K562 (cell line): ENCODE measurements around the gene F2RL2. TPM values are rescaled to one million over a fixed set of nuclear protein-coding genes. Genes with fewer than 3 reads are reported as not detected.

Experiments
- CREB3 ChIP-seq: fragments of 450-650 bp; conservative IDR thresholded peaks from 2 replicates; pipeline ENCODE4 v1.6.1; 2016; ENCODE audit warnings: missing genetic modification characterization, low read depth, mild to moderate bottlenecking, missing compliant biosample characterization, moderate library complexity
- E2F6 ChIP-seq, 2 experiments: IDR thresholded peaks; 2 replicates each; pipeline ENCODE4 v1.6.1; 2011; ENCODE audit warnings: borderline replicate concordance in 1 of 2, control low read depth in 1 of 2, low read depth in 1 of 2, low read length in 1 of 2, mild to moderate bottlenecking in 1 of 2, mixed read lengths in 1 of 2, moderate library complexity in 1 of 2; ENCODE audit not compliant: insufficient read depth in 1 of 2, insufficient read length in 1 of 2, poor library complexity in 1 of 2, severe bottlenecking in 1 of 2; ENCODE audit errors: extremely low read depth in 1 of 2
- ELF2 ChIP-seq: fragments of 250-450 bp; sonication (Bioruptor Pico); IDR thresholded peaks from 2 replicates; pipeline ENCODE4 v1.5.0; 2021; ENCODE audit warnings: mild to moderate bottlenecking
- ELF4 ChIP-seq: fragments of 450-650 bp; formaldehyde crosslinking; IDR thresholded peaks from 2 replicates; pipeline ENCODE4 v1.4.0; 2022; ENCODE audit warnings: missing genetic modification characterization
- ETV5 ChIP-seq: sonication (generic); formaldehyde crosslinking; IDR thresholded peaks from 2 replicates; pipeline ENCODE4 v1.4.0; 2020; ENCODE audit warnings: low read depth, mild to moderate bottlenecking, missing genetic modification reagents
- KDM2B ChIP-seq: fragments of 250-450 bp; sonication (Bioruptor Pico); IDR thresholded peaks from 2 replicates; pipeline ENCODE4 v1.8.0; 2021; ENCODE audit warnings: mild to moderate bottlenecking, moderate library complexity
- NCOR1 ChIP-seq: fragments of 450-650 bp; IDR thresholded peaks from 2 replicates; pipeline ENCODE4 v1.6.1; 2016; ENCODE audit warnings: mild to moderate bottlenecking, moderate library complexity
- PHB2 ChIP-seq: fragments of 450-650 bp; IDR thresholded peaks from 2 replicates; pipeline ENCODE4 v1.6.1; 2017; ENCODE audit warnings: low read depth
- RBM39 ChIP-seq: fragments of 200-400 bp; formaldehyde crosslinking; optimal IDR thresholded peaks from 2 replicates; pipeline ENCODE3; 2018; ENCODE audit warnings: low read depth, low read length
- SIRT6 ChIP-seq: IDR thresholded peaks from one replicate; pipeline ENCODE4 v1.6.1; 2012; ENCODE audit warnings: low read depth, mild to moderate bottlenecking, control low read depth, inconsistent platforms, low read length, moderate library complexity
- SMARCB1 ChIP-seq: IDR thresholded peaks from 2 replicates; pipeline ENCODE4 v1.6.1; 2011; ENCODE audit warnings: improper control_type of control experiment, low read depth; ENCODE audit not compliant: insufficient read length
- TAF1 ChIP-seq: IDR thresholded peaks from 2 replicates; pipeline ENCODE4 v1.6.1; 2011; ENCODE audit warnings: mild to moderate bottlenecking, low read length, moderate library complexity; ENCODE audit not compliant: insufficient read depth, control insufficient read depth, severe bottlenecking; ENCODE audit errors: extremely low read depth
- TCF7L2 ChIP-seq: fragments of 150-350 bp; IDR thresholded peaks from 2 replicates; pipeline ENCODE4 v1.6.1; 2016; ENCODE audit warnings: low read depth, mild to moderate bottlenecking, low read length, moderate library complexity
- ZBED1 ChIP-seq: IDR thresholded peaks from 2 replicates; pipeline ENCODE4 v1.6.1; 2014
- ZFP1 ChIP-seq: fragments of 450-650 bp; formaldehyde crosslinking; IDR thresholded peaks from 2 replicates; pipeline ENCODE4 v1.4.0; 2020; ENCODE audit warnings: mild to moderate bottlenecking, mixed read lengths
- ZKSCAN1 ChIP-seq: fragments of 150-350 bp; IDR thresholded peaks from 2 replicates; pipeline ENCODE4 v1.6.1; 2016; ENCODE audit warnings: low read depth, low read length
- ZNF436 ChIP-seq: fragments of 250-450, 450-650 bp; sonication (Bioruptor Pico); formaldehyde crosslinking; IDR thresholded peaks from 2 replicates; pipeline ENCODE4 v1.7.0; 2020; ENCODE audit warnings: mild to moderate bottlenecking
- ZNF644 ChIP-seq: fragments of 200-800 bp; sonication (Bioruptor generic); IDR thresholded peaks from 2 replicates; pipeline ENCODE4 v1.6.1; 2016; ENCODE audit warnings: low read depth, missing genetic modification characterization, missing compliant biosample characterization
- polyA plus RNA-seq, 8 experiments: library from polyadenylated mRNA; depleted of rRNA in 4 of 8; stranded (reverse) in 5 of 8; unstranded in 3 of 8; fragments of >200 nt; fragmentation: Nextera tagmentation in 2 of 8; fragmentation: Illumina TruSeq in 1 of 8; extraction: Ambion mirVana in 2 of 8; extraction: Trizol in 1 of 8; gene quantifications; 2 replicates each; pipeline versions ENCODE4 v1.2.1 to v1.2.3, GENCODE V29; 2011 to 2014; ENCODE audit warnings: inconsistent platforms in 1 of 8, missing spikeins in 1 of 8
- total RNA-seq, 7 experiments: library from RNA; depleted of rRNA in 6 of 7; stranded (reverse); fragments of >200 nt in 6 of 7; fragmentation: Illumina TruSeq in 2 of 7; extraction: Trizol in 2 of 7; gene quantifications; 2 replicates each; pipeline versions ENCODE4 v1.2.1 to v1.2.3, GENCODE V29; 2011 to 2021; ENCODE audit warnings: low replicate concordance in 1 of 7
- TF ChIP-seq, protein P1 (sequence below): sonication (generic); formaldehyde crosslinking; IDR thresholded peaks from 2 replicates; pipeline ENCODE4 v1.8.1; 2023; ENCODE audit warnings: missing genetic modification reagents, mild to moderate bottlenecking, borderline replicate concordance
- TF ChIP-seq, protein P2 (sequence below): sonication (generic); formaldehyde crosslinking; IDR thresholded peaks from 2 replicates; pipeline ENCODE4 v1.8.0; 2023; ENCODE audit warnings: mild to moderate bottlenecking, missing genetic modification reagents

The F2RL2 gene
- total and polyA plus RNA-seq, 9 of the 15 experiments (the other 6 are each of a cell fraction or from before 2014, with no cell fraction given), result 0.03 to 0.12 (median 0.06) TPM; not detected in 3

DNA sequence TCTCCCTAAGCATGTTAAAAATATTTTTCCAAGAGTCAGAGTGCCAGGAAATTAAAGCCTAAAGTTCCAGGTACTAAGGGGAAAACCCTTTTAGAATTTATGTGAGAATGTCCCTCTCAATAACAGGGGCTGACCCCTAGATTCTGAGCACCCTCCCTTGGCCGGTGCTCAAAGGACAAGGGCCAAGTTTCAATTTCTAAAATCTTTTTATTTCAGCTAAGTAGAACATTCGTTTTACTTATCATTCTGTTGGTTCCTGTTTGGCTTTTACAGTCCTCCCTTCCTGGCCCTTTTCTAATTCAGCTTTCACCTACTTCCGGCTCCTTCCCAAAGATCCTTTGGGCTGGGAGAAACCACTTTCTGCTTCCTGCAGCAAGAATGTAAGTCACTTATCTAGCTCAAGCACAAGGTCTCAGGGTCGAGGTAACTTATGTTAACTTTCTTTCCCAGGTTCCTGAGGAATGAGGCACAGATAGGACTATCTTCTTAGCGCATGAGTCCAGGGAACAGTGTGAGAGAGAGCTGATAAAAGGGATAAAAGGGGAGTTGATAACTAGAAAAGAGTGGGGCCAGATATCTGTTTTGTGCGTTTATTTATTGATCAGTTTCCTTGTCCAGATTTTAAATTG, 34.6 kb upstream of the F2RL2 start (continued):
- TF ChIP-seq CREB3 (tag) (no peak), ZKSCAN1 (no peak), TCF7L2 (0 out of 2 replicates have a peak, but pooled peaks have one; percentile 21), SIRT6 (no peak), ZFP1 (CRISPR knock-in tag) (no peak), ZNF644 (tag) (peak; percentile 97), RBM39 (no peak), ZBED1 (peak; percentile 83; the same call in 1 of the 2 replicates), KDM2B (no peak), TAF1 (peak; percentile 51), E2F6 (IDR thresholded peaks at IDR 0.05; ENCODE audit: borderline replicate concordance in 1 of 2, extremely low read depth in 1 of 2, insufficient read depth in 1 of 2, insufficient read length in 1 of 2, low read depth in 1 of 2, low read length in 1 of 2, poor library complexity in 1 of 2, severe bottlenecking in 1 of 2) (no peak), SMARCB1 (no peak), ELF2 (CRISPR knock-in tag) (peak; percentile 53; the same call in 1 of the 2 replicates), ELF4 (peak; percentile 95), ZNF436 (CRISPR knock-in tag) (no peak), NCOR1 (peak; percentile 100), ETV5 (peak; percentile 91), PHB2 (peak; percentile 99)
- TF ChIP-seq, protein P1, sequence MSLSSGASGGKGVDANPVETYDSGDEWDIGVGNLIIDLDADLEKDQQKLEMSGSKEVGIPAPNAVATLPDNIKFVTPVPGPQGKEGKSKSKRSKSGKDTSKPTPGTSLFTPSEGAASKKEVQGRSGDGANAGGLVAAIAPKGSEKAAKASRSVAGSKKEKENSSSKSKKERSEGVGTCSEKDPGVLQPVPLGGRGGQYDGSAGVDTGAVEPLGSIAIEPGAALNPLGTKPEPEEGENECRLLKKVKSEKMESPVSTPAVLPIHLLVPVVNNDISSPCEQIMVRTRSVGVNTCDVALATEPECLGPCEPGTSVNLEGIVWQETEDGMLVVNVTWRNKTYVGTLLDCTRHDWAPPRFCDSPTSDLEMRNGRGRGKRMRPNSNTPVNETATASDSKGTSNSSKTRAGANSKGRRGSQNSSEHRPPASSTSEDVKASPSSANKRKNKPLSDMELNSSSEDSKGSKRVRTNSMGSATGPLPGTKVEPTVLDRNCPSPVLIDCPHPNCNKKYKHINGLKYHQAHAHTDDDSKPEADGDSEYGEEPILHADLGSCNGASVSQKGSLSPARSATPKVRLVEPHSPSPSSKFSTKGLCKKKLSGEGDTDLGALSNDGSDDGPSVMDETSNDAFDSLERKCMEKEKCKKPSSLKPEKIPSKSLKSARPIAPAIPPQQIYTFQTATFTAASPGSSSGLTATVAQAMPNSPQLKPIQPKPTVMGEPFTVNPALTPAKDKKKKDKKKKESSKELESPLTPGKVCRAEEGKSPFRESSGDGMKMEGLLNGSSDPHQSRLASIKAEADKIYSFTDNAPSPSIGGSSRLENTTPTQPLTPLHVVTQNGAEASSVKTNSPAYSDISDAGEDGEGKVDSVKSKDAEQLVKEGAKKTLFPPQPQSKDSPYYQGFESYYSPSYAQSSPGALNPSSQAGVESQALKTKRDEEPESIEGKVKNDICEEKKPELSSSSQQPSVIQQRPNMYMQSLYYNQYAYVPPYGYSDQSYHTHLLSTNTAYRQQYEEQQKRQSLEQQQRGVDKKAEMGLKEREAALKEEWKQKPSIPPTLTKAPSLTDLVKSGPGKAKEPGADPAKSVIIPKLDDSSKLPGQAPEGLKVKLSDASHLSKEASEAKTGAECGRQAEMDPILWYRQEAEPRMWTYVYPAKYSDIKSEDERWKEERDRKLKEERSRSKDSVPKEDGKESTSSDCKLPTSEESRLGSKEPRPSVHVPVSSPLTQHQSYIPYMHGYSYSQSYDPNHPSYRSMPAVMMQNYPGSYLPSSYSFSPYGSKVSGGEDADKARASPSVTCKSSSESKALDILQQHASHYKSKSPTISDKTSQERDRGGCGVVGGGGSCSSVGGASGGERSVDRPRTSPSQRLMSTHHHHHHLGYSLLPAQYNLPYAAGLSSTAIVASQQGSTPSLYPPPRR, result peak; percentile 62; the same call in 1 of the 2 replicates
- TF ChIP-seq, protein P2, sequence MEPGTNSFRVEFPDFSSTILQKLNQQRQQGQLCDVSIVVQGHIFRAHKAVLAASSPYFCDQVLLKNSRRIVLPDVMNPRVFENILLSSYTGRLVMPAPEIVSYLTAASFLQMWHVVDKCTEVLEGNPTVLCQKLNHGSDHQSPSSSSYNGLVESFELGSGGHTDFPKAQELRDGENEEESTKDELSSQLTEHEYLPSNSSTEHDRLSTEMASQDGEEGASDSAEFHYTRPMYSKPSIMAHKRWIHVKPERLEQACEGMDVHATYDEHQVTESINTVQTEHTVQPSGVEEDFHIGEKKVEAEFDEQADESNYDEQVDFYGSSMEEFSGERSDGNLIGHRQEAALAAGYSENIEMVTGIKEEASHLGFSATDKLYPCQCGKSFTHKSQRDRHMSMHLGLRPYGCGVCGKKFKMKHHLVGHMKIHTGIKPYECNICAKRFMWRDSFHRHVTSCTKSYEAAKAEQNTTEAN (CRISPR knock-in tag), result no peak
